HepG2 (cell line): ENCODE results near the gene CYP2W1. TPM values are rescaled to one million over a fixed set of nuclear protein-coding genes. Genes with fewer than 3 reads are reported as not detected.

ENCODE experiments used
- ATF7 ChIP-seq, 2 experiments: fragments of 450-650 bp in 1 of 2; sonication (generic) in 1 of 2; formaldehyde crosslinking in 1 of 2; IDR thresholded peaks; 2 replicates each; pipeline versions ENCODE4 v1.4.0 to v1.6.1; 2016 to 2020; ENCODE audit warnings: antibody characterized with exemption in 1 of 2, mild to moderate bottlenecking in 1 of 2, missing genetic modification reagents in 1 of 2
- ATF7-NPFF ChIP-seq: sonication (generic); formaldehyde crosslinking; IDR thresholded peaks from 2 replicates; pipeline ENCODE4 v1.8.1; 2023; ENCODE audit warnings: mild to moderate bottlenecking, low read depth, missing genetic modification reagents, moderate library complexity
- KLF16 ChIP-seq, 2 experiments: sonication (generic) in 1 of 2; formaldehyde crosslinking in 1 of 2; IDR thresholded peaks; 2 replicates each; pipeline versions ENCODE4 v1.6.1 to v1.8.0; 2016 to 2023; ENCODE audit warnings: missing genetic modification reagents in 2 of 2, missing compliant biosample characterization in 1 of 2
- NBN ChIP-seq: fragments of 450-650 bp; conservative IDR thresholded peaks from 2 replicates; pipeline ENCODE4 v1.6.1; 2017
- POLR2G ChIP-seq: fragments of 200-400 bp; formaldehyde crosslinking; IDR thresholded peaks from 2 replicates; pipeline ENCODE4 v1.6.1; 2018; ENCODE audit warnings: mild to moderate bottlenecking, low read depth, low read length, moderate library complexity
- ZNF776 ChIP-seq: sonication (generic); formaldehyde crosslinking; IDR thresholded peaks from 2 replicates; pipeline ENCODE4 v1.4.0; 2020; ENCODE audit warnings: mild to moderate bottlenecking, missing genetic modification reagents
- ZSCAN31 ChIP-seq: sonication (generic); formaldehyde crosslinking; IDR thresholded peaks from 2 replicates; pipeline ENCODE4 v1.5.0; 2020; ENCODE audit warnings: low read depth, mild to moderate bottlenecking, missing genetic modification reagents
- polyA plus RNA-seq, 8 experiments: library from polyadenylated mRNA; depleted of rRNA in 3 of 8; stranded (reverse) in 7 of 8; unstranded in 1 of 8; fragments of >200 nt; fragmentation: Illumina TruSeq in 4 of 8; extraction: Trizol in 4 of 8; gene quantifications; 2 replicates each; pipeline versions ENCODE4 v1.2.1 to v1.2.3, GENCODE V29; 2011 to 2016; ENCODE audit warnings: low read depth in 4 of 8, missing spikeins in 1 of 8, mixed read lengths in 1 of 8; ENCODE audit not compliant: insufficient read depth in 1 of 8
- total RNA-seq, 5 experiments: library from RNA; depleted of rRNA; stranded (reverse); fragments of >200 nt; fragmentation: Illumina TruSeq; extraction: Trizol; gene quantifications; 2 replicates each; pipeline ENCODE4 v1.2.3, GENCODE V29; 2016; ENCODE audit warnings: low read depth in 1 of 5
- TF ChIP-seq, protein P1 (sequence below): sonication (generic); formaldehyde crosslinking; IDR thresholded peaks from 2 replicates; pipeline ENCODE4 v1.8.1; 2023; ENCODE audit warnings: mild to moderate bottlenecking, inconsistent platforms, moderate library complexity, missing genetic modification reagents, borderline replicate concordance
- TF ChIP-seq, protein P2 (sequence below): sonication (generic); formaldehyde crosslinking; IDR thresholded peaks from 2 replicates; pipeline ENCODE4 v1.4.0; 2020; ENCODE audit warnings: missing genetic modification reagents, borderline replicate concordance
- TF ChIP-seq, protein P3 (sequence below): IDR thresholded peaks from 2 replicates; pipeline ENCODE4 v1.6.1; 2016; ENCODE audit warnings: low read depth, borderline replicate concordance
- TF ChIP-seq, protein P4 (sequence below): sonication (generic); formaldehyde crosslinking; IDR thresholded peaks from 2 replicates; pipeline ENCODE4 v1.4.0; 2020; ENCODE audit warnings: missing genetic modification reagents
- TF ChIP-seq, protein P5 (sequence below): sonication (generic); formaldehyde crosslinking; IDR thresholded peaks from one replicate; pipeline ENCODE4 v1.5.1; 2020; ENCODE audit warnings: mild to moderate bottlenecking, missing genetic modification reagents; ENCODE audit errors: not compliant biosample characterization

CYP2W1 gene
- total and polyA plus RNA-seq, 2 of the 13 experiments (the other 11 are each of a cell fraction or from before 2014, with no cell fraction given), result 19.5 to 31.7 TPM

DNA sequence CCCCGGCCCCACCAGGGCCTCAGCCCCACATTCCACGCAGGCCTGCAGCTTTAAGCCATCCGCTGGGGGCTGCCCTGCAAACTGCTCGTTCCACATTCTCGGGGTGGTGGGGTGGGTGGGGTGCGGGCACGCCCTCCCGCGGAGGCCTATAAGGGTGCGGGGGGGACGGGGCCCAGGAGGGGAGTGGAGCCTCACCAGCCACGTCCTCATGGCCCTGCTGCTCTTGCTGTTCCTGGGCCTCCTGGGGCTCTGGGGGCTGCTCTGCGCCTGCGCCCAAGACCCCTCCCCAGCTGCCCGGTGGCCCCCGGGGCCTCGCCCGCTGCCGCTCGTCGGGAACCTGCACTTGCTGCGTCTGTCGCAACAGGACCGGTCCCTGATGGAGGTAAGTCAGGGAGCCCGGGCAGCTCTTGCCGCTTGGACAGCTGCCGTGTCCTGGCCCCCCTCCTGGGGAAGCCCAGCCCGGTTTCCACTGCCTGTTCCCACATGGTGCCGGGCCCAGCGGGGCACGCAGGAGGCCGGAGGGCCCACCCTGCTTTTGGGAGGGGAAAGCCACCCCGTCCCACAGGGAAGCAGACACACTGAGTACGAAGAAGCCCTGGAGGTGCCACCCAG lies at the start of gene CYP2W1 (continued):
- TF ChIP-seq ZSCAN31 (CRISPR knock-in tag) (no peak), ATF7-NPFF (CRISPR knock-in tag) (no peak), ZNF776 (CRISPR knock-in tag) (peak; percentile 56; the same call in 1 of the 2 replicates), KLF16 (CRISPR knock-in tag; IDR thresholded peaks at IDR 0.05) (peak in 1 of 2 experiments; percentile 83; a peak in 2 of 4 replicates), ATF7 (IDR thresholded peaks at IDR 0.05) (no peak), ATF7 (CRISPR knock-in tag; IDR thresholded peaks at IDR 0.05) (no peak), POLR2G (peak; percentile 69), NBN (no peak)
- TF ChIP-seq, protein P1, sequence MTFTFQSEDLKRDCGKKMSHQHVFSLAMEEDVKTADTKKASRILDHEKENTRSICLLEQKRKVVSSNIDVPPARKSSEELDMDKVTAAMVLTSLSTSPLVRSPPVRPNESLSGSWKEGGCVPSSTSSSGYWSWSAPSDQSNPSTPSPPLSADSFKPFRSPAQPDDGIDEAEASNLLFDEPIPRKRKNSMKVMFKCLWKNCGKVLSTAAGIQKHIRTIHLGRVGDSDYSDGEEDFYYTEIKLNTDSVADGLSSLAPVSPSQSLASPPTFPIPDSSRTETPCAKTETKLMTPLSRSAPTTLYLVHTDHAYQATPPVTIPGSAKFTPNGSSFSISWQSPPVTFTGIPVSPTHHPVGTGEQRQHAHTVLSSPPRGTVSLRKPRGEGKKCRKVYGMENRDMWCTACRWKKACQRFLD, result no peak
- TF ChIP-seq, protein P2, sequence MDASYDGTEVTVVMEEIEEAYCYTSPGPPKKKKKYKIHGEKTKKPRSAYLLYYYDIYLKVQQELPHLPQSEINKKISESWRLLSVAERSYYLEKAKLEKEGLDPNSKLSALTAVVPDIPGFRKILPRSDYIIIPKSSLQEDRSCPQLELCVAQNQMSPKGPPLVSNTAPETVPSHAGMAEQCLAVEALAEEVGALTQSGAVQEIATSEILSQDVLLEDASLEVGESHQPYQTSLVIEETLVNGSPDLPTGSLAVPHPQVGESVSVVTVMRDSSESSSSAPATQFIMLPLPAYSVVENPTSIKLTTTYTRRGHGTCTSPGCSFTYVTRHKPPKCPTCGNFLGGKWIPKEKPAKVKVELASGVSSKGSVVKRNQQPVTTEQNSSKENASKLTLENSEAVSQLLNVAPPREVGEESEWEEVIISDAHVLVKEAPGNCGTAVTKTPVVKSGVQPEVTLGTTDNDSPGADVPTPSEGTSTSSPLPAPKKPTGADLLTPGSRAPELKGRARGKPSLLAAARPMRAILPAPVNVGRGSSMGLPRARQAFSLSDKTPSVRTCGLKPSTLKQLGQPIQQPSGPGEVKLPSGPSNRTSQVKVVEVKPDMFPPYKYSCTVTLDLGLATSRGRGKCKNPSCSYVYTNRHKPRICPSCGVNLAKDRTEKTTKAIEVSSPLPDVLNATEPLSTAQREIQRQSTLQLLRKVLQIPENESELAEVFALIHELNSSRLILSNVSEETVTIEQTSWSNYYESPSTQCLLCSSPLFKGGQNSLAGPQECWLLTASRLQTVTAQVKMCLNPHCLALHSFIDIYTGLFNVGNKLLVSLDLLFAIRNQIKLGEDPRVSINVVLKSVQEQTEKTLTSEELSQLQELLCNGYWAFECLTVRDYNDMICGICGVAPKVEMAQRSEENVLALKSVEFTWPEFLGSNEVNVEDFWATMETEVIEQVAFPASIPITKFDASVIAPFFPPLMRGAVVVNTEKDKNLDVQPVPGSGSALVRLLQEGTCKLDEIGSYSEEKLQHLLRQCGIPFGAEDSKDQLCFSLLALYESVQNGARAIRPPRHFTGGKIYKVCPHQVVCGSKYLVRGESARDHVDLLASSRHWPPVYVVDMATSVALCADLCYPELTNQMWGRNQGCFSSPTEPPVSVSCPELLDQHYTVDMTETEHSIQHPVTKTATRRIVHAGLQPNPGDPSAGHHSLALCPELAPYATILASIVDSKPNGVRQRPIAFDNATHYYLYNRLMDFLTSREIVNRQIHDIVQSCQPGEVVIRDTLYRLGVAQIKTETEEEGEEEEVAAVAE (CRISPR knock-in tag), result no peak
- TF ChIP-seq, protein P3, sequence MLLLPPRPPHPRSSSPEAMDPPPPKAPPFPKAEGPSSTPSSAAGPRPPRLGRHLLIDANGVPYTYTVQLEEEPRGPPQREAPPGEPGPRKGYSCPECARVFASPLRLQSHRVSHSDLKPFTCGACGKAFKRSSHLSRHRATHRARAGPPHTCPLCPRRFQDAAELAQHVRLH (CRISPR knock-in tag), result no peak; the same call in 1 of the 2 replicates
- TF ChIP-seq, protein P4, sequence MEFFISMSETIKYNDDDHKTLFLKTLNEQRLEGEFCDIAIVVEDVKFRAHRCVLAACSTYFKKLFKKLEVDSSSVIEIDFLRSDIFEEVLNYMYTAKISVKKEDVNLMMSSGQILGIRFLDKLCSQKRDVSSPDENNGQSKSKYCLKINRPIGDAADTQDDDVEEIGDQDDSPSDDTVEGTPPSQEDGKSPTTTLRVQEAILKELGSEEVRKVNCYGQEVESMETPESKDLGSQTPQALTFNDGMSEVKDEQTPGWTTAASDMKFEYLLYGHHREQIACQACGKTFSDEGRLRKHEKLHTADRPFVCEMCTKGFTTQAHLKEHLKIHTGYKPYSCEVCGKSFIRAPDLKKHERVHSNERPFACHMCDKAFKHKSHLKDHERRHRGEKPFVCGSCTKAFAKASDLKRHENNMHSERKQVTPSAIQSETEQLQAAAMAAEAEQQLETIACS (CRISPR knock-in tag), result no peak
- TF ChIP-seq, protein P5, sequence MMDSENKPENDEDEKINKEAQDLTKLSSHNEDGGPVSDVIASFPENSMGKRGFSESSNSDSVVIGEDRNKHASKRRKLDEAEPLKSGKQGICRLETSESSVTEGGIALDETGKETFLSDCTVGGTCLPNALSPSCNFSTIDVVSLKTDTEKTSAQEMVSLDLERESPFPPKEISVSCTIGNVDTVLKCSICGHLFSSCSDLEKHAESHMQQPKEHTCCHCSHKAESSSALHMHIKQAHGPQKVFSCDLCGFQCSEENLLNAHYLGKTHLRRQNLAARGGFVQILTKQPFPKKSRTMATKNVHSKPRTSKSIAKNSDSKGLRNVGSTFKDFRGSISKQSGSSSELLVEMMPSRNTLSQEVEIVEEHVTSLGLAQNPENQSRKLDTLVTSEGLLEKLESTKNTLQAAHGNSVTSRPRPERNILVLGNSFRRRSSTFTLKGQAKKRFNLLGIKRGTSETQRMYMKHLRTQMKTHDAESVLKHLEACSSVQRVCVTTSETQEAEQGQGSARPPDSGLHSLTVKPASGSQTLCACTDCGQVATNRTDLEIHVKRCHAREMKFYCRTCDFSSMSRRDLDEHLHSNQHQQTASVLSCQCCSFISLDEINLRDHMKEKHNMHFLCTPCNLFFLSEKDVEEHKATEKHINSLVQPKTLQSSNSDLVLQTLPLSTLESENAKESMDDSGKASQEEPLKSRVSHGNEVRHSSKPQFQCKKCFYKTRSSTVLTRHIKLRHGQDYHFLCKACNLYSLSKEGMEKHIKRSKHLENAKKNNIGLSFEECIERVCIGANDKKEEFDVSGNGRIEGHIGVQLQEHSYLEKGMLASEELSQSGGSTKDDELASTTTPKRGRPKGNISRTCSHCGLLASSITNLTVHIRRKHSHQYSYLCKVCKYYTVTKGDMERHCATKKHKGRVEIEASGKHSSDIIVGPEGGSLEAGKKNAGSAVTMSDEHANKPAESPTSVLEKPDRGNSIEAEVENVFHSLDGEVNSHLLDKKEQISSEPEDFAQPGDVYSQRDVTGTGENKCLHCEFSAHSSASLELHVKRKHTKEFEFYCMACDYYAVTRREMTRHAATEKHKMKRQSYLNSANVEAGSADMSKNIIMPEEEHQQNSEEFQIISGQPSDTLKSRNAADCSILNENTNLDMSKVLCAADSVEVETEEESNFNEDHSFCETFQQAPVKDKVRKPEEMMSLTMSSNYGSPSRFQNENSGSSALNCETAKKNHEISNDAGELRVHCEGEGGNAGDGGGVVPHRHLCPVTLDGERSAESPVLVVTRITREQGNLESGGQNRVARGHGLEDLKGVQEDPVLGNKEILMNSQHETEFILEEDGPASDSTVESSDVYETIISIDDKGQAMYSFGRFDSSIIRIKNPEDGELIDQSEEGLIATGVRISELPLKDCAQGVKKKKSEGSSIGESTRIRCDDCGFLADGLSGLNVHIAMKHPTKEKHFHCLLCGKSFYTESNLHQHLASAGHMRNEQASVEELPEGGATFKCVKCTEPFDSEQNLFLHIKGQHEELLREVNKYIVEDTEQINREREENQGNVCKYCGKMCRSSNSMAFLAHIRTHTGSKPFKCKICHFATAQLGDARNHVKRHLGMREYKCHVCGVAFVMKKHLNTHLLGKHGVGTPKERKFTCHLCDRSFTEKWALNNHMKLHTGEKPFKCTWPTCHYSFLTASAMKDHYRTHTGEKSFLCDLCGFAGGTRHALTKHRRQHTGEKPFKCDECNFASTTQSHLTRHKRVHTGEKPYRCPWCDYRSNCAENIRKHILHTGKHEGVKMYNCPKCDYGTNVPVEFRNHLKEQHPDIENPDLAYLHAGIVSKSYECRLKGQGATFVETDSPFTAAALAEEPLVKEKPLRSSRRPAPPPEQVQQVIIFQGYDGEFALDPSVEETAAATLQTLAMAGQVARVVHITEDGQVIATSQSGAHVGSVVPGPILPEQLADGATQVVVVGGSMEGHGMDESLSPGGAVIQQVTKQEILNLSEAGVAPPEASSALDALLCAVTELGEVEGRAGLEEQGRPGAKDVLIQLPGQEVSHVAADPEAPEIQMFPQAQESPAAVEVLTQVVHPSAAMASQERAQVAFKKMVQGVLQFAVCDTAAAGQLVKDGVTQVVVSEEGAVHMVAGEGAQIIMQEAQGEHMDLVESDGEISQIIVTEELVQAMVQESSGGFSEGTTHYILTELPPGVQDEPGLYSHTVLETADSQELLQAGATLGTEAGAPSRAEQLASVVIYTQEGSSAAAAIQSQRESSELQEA (CRISPR knock-in tag), result no peak
